Measurements from ENCODE around the gene EXOC6B. TPM values are rescaled to one million over a fixed set of nuclear protein-coding genes. Genes with fewer than 3 reads are reported as not detected.
A peak's percentile ranks its signal among the peaks of the same experiment; 100 is the strongest.

EXOC6B gene
- total and polyA plus RNA-seq, 5 experiments from 2014 or later, result 3.3 to 20.1 (median 3.4) TPM

DNA sequence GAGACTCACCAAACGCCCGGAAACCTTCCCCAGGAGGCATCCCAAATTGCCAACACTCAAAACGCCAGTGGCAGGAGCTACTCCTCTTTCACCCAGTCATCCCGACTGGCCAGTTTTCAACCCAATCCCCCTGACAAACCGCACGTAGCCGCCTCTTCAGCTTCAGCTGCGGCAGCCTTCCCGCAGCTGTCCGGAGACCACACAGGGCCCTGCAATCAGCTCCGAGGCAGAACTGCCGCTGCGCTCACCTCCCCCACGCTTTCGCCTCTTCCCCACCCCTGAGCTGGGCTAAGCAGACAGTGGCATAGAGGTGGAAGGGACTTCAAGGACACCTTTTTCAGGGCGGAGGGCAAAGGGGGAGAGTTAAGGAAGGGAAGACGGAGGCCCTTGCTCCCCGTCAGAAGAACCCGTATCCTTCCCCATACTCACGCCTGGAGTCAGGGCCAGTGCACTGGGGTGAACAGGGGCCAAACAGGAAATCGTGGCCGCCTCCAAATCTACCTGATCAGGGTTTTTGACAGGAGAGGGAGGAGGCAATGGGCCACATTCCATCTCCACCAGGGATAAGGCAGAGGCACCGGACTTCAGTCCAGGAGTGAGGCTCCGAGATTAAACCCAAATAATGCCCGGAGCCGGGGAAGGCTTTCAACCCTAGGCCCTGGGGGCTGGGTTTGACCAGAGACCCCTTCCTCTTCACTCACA, 695.0 kb downstream of the EXOC6B start:
- POLR2A ChIA-PET, result no interaction called here
- Mint-ChIP-seq H3K9me3 (peaks cover 0 to 10% (median 0%) of the 10 kb centered on the region in 9 donors), H3K4me1 (peaks cover 0 to 4% (median 0%) of the 10 kb centered on the region in 4 donors), H3K4me3 (no peak overlapping the region), H3K27me3 (peaks cover 0 to 24% (median 16%) of the 10 kb centered on the region in 5 donors), H3K27ac (no peak overlapping the region), H3K36me3 (no peaks in the 10 kb centered on the region)
- DNase-seq (no peak), ATAC-seq (no peak)

DNA sequence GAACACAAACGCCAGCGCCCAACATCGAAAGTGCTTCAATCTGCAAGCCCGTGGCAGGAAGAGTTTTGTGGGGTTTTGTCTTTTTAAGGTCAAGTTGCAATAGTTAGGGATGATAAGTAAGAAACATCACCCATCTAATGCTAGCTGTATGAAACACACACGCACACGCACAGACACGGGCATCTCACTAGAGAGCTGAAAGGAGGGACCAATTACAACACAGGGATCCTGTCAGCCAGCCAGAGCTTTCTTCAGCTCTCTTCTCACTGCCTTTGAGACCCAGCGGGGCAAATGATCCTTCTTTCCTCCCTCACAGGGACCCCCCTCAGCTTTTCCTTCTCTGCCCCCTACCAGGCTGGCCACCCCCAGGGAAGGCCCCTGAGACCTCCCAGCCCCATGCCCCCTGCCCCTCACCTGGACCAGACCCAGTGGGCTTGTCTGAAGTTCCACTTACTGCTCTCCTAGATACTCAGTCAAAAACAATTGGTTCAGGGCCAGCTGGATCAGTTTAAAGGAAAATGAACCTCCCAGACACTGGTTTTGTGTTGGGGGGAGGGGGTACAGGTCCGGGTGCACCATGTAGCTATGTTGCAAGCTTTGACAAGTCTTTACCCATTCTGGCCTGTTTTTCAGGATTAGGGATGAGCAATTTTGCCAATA, 696.0 kb downstream of the EXOC6B start:
- no peak for ATAC-seq
- H3K4me3 Mint-ChIP-seq, result no peak overlapping the region
- peaks cover 0 to 10% (median 0%) of the 10 kb centered on the region in 9 donors for H3K9me3 Mint-ChIP-seq
- peaks cover 0 to 4% (median 0%) of the 10 kb centered on the region in 4 donors for H3K4me1 Mint-ChIP-seq
- no peak overlapping the region for H3K27ac Mint-ChIP-seq
- POLR2A ChIA-PET, result no interaction called here
- no peak for DNase-seq
- peaks cover 0 to 24% (median 16%) of the 10 kb centered on the region in 5 donors for H3K27me3 Mint-ChIP-seq
- no peaks in the 10 kb centered on the region for H3K36me3 Mint-ChIP-seq

DNA sequence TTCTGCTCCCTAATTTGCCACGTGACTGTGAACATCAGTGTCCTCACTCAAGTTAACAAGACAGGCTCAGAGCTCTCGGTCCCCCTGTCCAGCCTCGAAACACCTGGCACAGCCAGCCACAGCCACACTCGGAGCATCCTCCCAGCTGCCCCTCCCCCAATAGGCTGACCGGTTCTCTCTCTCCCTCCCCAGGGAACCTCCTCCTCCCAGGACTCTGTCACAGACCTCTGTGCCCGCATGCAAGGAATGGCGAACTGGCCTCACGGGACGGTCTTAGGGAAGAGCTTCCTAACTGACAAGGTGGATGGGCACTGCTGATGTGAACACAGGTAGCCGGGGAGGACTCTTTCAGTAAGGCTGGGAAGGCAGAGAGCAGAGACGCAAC, 697.0 kb downstream of the EXOC6B start:
- H3K4me1 Mint-ChIP-seq, result peaks cover 0 to 4% (median 0%) of the 10 kb centered on the region in 4 donors
- ATAC-seq, result no peak
- H3K36me3 Mint-ChIP-seq, result no peaks in the 10 kb centered on the region
- H3K4me3 Mint-ChIP-seq, result no peak overlapping the region
- H3K27me3 Mint-ChIP-seq, result peaks cover 0 to 23% (median 16%) of the 10 kb centered on the region in 5 donors
- POLR2A ChIA-PET, result no interaction called here
- peak in 1 of 10 donors; percentile 11 for DNase-seq
- H3K27ac Mint-ChIP-seq, result no peak overlapping the region
- H3K9me3 Mint-ChIP-seq, result peaks cover 0 to 10% (median 0%) of the 10 kb centered on the region in 9 donors

DNA sequence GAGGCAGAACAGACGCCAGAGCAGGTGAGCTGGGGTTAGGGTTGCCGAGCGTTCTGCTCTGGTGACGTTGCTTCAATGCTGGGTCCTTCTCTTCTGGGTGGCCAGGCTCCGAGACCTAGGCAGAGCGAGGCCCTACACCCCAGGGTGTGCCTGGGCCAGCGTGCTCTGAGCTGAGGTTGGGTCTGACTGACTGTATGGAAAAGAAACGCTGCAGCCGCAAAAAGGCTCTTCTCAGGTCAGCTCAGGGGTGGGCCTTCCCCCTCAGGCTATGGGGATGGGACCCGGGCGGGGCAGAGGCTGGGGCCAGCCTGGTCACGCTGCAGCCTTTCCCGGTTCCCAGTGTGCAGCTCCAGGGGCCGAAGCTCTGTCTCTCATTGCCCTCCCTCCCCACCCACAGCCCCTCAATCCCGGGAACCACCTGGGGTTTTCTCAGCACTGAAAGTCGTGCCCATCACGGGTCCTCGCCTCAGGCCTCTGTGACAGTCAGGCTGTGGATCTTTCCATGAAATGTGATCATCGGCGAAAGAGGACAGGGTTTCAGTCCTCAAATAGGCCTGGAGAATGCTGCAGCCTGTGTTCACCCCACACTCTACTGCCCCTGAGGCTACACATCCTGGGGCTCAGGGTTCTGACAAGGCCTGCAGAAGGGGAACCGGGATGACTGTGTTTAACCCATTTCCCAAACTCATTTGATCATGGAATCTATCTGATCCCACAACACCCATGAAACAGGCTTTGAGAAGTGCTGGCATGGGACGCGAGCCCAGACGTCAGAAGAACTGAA, 697.6 kb downstream of the EXOC6B start:
- ATAC-seq (no peak), DNase-seq (no peak)
- POLR2A ChIA-PET, result no interaction called here
- peaks cover 0 to 4% (median 0%) of the 10 kb centered on the region in 4 donors for H3K4me1 Mint-ChIP-seq
- no peaks in the 10 kb centered on the region for H3K36me3 Mint-ChIP-seq
- no peak overlapping the region for H3K27ac Mint-ChIP-seq
- peaks cover 0 to 23% (median 16%) of the 10 kb centered on the region in 5 donors for H3K27me3 Mint-ChIP-seq
- H3K4me3 Mint-ChIP-seq, result no peak overlapping the region
- peaks cover 0 to 10% (median 0%) of the 10 kb centered on the region in 9 donors for H3K9me3 Mint-ChIP-seq

DNA sequence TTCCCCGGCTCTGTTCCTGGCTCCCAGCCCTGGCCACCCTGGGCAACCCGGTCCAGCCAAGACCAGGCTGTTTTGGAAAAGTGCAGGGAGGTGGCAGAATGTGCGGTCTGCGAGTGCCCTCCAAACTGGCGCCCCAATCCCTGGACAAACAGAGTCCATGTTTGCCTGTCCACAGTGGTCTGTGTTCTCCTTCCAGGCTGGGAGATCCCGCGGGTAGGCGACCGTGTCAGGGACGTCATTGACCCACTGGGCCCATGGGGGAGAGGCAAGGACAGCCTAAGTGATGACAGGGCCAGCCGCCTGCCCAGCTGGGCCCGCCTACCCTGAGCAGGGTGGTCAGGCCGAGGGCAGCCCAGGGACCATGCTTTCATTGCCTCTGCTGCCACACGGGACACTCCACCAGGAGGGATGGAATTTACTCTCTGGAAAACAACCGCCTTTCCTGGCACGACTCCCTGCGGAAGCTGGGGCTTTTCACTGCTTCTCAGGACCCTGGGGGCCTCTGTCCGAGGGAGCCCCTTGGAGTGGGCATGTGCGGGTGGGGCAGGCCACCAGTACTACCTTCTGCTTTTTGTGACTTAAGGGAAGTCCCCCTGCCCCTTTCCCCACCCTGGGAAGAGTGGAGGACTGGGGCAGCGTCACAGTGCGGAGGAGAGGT, 698.3 kb downstream of the EXOC6B start:
- POLR2A ChIA-PET, result no interaction called here
- Mint-ChIP-seq H3K4me1 (peaks cover 0 to 4% (median 0%) of the 10 kb centered on the region in 4 donors), H3K9me3 (peaks cover 0 to 15% (median 5%) of the 10 kb centered on the region in 9 donors), H3K27ac (no peak overlapping the region), H3K27me3 (peaks cover 0 to 27% (median 16%) of the 10 kb centered on the region in 5 donors), H3K36me3 (peaks cover 0 to 4% (median 0%) of the 10 kb centered on the region in 3 donors), H3K4me3 (no peak overlapping the region)
- DNase-seq, result peak in 1 of 10 donors; percentile 11
- no peak for ATAC-seq

DNA sequence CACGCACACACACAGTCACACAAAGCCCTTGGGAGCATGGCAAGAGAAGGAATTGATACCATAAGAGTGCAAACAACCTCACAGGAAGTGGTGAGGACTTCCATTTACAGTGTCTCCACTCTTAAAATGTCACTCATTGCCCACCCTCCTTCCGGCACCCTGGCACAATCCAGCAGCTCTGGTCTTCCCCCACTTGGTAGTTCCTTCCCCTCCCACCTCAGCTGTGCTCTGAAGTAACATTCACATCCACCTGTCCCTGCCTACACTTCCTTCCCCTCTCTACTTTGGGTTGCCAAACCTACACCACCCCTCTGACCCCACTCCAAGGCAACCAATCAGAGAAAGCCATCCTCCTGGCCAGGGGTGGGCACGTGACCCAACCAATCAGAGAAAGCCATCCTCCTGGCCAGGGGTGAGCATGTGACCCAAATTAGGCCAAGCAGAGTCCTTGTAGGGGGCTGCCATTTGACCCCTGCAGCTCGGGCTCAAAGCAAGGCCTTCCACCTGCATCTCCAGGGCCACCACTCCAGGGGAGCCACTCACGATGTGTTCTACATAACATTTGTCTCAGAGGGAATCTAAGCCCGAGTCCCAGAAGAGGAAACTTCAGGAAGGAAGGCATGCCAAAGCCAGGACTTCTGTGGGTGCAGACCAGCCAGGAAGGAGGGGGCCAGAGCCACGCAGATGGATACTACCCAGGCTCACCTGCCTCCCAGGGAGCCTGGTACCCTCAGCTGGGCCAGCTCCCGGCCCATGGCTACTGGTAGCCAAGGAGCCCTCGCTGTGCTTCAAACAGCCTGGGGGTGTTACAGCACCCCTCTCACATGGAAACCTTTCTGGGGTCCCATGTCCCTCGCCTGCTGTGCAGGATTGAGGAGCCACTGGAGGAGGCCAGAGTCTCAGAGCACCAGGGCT, 699.4 kb downstream of the EXOC6B start:
- H3K36me3 Mint-ChIP-seq, result peaks cover 0 to 8% (median 1%) of the 10 kb centered on the region in 3 donors
- ATAC-seq (no peak), DNase-seq (peak in 1 of 10 donors; percentile 8)
- POLR2A ChIA-PET, result no interaction called here
- peaks cover 0 to 30% (median 17%) of the 10 kb centered on the region in 5 donors for H3K27me3 Mint-ChIP-seq
- H3K27ac Mint-ChIP-seq, result no peak overlapping the region
- peaks cover 0 to 4% (median 0%) of the 10 kb centered on the region in 4 donors for H3K4me1 Mint-ChIP-seq
- H3K4me3 Mint-ChIP-seq, result no peak overlapping the region
- H3K9me3 Mint-ChIP-seq, result peaks cover 2 to 17% (median 10%) of the 10 kb centered on the region in 9 donors

Other genes starting within 250 kb of the EXOC6B start
- under 1 TPM in 1 of 2 experiments, not detected in 1; 0.52 TPM for gene SPR, start 61.4 kb upstream of the EXOC6B start, total RNA-seq
- gene SPR, start 61.4 kb upstream of the EXOC6B start, polyA plus RNA-seq, result 1 to 10 TPM in 1 of 3 donors, under 1 TPM in 1, not detected in 1; 0.63 to 1.8 TPM
- gene EMX1, start 91.5 kb upstream of the EXOC6B start, total RNA-seq, result not detected
- not detected for gene EMX1, start 91.5 kb upstream of the EXOC6B start, polyA plus RNA-seq
- 10 to 100 TPM; 17.1 to 20.0 TPM for gene SFXN5, start 245.7 kb upstream of the EXOC6B start, total RNA-seq
- 1 to 10 TPM; 1.7 to 3.5 (median 2.6) TPM for gene SFXN5, start 245.7 kb upstream of the EXOC6B start, polyA plus RNA-seq

Measured in naive thymus-derived CD8-positive, alpha-beta T cell (primary cell).